ENCODE measurements around the gene QRSL1. TPM values are rescaled to one million over a fixed set of nuclear protein-coding genes. Genes with fewer than 3 reads are reported as not detected.
A peak's percentile ranks its signal among the peaks of the same experiment; 100 is the strongest.

QRSL1 gene
- total and polyA plus RNA-seq, 7 donors: 8.3 to 15.6 (median 9.4) TPM

DNA sequence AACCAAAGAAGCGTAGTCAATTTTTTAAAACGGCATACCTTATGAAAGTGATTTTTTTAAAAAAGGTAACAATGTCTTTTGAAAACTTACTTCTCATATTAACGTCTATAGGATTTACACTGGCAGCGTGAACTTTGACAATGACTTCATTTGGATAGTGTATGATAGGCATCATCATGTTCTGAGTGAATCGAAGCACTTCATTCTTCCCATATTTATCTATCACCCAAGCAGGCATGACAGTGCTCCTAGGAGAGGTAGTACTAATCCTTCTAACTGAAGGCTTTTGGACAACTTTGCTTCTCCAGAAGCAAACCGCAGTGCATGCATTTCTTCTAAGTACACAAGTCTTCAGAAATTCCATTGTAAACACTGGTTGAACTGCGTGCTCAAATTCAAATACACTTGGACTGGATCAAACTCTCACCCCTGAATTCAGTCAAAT is 698 bp upstream of the QRSL1 start:
- Histone ChIP-seq H3K36me3 (no peaks in the 10 kb centered on the region), H3K4me1 (peaks cover 0 to 20% (median 14%) of the 10 kb centered on the region in 4 donors), H3K4me3 (peak overlapping the region; percentile 72 to 91 (median 77)), H3K27me3 (no peaks in the 10 kb centered on the region), H3K9me3 (no peaks in the 10 kb centered on the region), H3K27ac (peak overlapping the region; percentile 75 to 87 (median 83))
- intact Hi-C loops (cut with DNase I): no loop called here
- no peak for DNase-seq
- WGBS, 2 donors: 11 to 23% methylated on average over 7 of the region's 7 CpGs
- TF ChIP-seq POLR2A (IDR thresholded peaks at IDR 0.05) (no peak), EP300 (IDR thresholded peaks at IDR 0.05) (no peak), POLR2AphosphoS5 (IDR thresholded peaks at IDR 0.05) (no peak)
- TF ChIP-seq, protein P1, sequence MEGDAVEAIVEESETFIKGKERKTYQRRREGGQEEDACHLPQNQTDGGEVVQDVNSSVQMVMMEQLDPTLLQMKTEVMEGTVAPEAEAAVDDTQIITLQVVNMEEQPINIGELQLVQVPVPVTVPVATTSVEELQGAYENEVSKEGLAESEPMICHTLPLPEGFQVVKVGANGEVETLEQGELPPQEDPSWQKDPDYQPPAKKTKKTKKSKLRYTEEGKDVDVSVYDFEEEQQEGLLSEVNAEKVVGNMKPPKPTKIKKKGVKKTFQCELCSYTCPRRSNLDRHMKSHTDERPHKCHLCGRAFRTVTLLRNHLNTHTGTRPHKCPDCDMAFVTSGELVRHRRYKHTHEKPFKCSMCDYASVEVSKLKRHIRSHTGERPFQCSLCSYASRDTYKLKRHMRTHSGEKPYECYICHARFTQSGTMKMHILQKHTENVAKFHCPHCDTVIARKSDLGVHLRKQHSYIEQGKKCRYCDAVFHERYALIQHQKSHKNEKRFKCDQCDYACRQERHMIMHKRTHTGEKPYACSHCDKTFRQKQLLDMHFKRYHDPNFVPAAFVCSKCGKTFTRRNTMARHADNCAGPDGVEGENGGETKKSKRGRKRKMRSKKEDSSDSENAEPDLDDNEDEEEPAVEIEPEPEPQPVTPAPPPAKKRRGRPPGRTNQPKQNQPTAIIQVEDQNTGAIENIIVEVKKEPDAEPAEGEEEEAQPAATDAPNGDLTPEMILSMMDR (IDR thresholded peaks at IDR 0.05): no peak

GRCh38 chr6:106629859-106630163 is 433 bp downstream of the QRSL1 start:
- WGBS, 2 donors: 1% methylated on average over 14 of the region's 14 CpGs
- H3K27ac ChIP-seq: peak overlapping the region; percentile 75 to 87 (median 83)
- H3K9me3 ChIP-seq: no peaks in the 10 kb centered on the region
- no peak for TF ChIP-seq POLR2A (IDR thresholded peaks at IDR 0.05)
- TF ChIP-seq POLR2AphosphoS5 (IDR thresholded peaks at IDR 0.05): no peak
- TF ChIP-seq, protein P1 (IDR thresholded peaks at IDR 0.05): no peak
- TF ChIP-seq EP300 (IDR thresholded peaks at IDR 0.05): no peak
- no peaks in the 10 kb centered on the region for H3K27me3 ChIP-seq
- peak overlapping the region; percentile 72 to 91 (median 77) for H3K4me3 ChIP-seq
- peaks cover 0 to 20% (median 14%) of the 10 kb centered on the region in 4 donors for H3K4me1 ChIP-seq
- intact Hi-C loops (cut with DNase I): no loop called here
- H3K36me3 ChIP-seq: no peaks in the 10 kb centered on the region
- no peak for DNase-seq

DNA sequence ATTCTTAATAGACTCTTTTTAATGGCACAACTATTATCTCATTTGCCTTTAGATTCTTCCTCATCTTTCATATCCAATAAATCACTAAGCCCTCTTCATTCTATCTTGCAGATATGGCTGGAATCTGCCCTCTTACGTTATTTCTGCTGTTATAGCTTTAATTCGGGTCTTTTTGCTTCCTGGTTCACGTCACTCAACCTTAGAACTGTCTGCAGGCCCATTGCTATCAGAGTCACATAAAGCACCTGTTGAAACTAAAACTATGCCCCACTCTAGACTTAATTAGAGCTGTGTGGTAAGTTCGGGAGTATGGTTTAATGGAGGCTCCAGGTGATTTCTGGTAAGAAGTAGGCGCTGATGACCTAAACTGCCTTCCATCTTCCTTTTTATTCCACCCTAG is 988 bp downstream of the QRSL1 start:
- TF ChIP-seq POLR2A (IDR thresholded peaks at IDR 0.05): no peak
- TF ChIP-seq POLR2AphosphoS5 (IDR thresholded peaks at IDR 0.05): no peak
- TF ChIP-seq, protein P1 (IDR thresholded peaks at IDR 0.05): no peak
- no peak for TF ChIP-seq EP300 (IDR thresholded peaks at IDR 0.05)
- Histone ChIP-seq H3K27ac (no peak overlapping the region), H3K4me3 (peak overlapping the region; percentile 72 to 91 (median 77)), H3K36me3 (no peaks in the 10 kb centered on the region), H3K9me3 (no peaks in the 10 kb centered on the region), H3K4me1 (peaks cover 0 to 20% (median 14%) of the 10 kb centered on the region in 4 donors), H3K27me3 (no peaks in the 10 kb centered on the region)
- no peak for DNase-seq
- intact Hi-C loops (cut with DNase I): no loop called here
- WGBS, 2 donors: 22 to 40% methylated on average over 5 of the region's 5 CpGs

DNA sequence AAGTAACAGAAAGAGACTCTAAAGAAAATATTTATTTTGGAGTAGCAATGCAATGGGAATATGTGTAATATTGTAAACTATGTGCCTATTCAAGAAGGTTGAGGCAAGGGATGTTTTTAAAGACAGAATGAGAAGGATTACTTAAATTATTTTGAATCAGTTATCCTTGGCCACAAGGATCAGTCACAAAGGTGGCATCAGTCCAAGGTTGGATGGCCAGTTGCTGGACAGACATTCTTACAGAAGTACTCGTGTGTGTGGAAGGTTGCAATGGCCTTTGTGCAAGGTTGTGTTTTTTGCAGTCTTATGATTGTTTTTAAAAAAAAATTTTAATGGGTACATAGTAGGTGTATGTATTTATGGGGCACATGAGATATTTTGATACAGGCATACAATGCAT is 2.0 kb downstream of the QRSL1 start:
- Histone ChIP-seq H3K4me1 (peaks cover 0 to 20% (median 14%) of the 10 kb centered on the region in 4 donors), H3K27ac (no peak overlapping the region), H3K4me3 (no peak overlapping the region), H3K9me3 (no peaks in the 10 kb centered on the region), H3K27me3 (no peaks in the 10 kb centered on the region), H3K36me3 (no peaks in the 10 kb centered on the region)
- TF ChIP-seq, protein P1 (IDR thresholded peaks at IDR 0.05): no peak
- TF ChIP-seq EP300 (IDR thresholded peaks at IDR 0.05) (no peak), POLR2AphosphoS5 (IDR thresholded peaks at IDR 0.05) (no peak), POLR2A (IDR thresholded peaks at IDR 0.05) (no peak)
- 88% methylated on average over 1 of the region's 1 CpG for WGBS, 2 donors
- DNase-seq: no peak
- intact Hi-C loops (cut with DNase I): no loop called here

DNA sequence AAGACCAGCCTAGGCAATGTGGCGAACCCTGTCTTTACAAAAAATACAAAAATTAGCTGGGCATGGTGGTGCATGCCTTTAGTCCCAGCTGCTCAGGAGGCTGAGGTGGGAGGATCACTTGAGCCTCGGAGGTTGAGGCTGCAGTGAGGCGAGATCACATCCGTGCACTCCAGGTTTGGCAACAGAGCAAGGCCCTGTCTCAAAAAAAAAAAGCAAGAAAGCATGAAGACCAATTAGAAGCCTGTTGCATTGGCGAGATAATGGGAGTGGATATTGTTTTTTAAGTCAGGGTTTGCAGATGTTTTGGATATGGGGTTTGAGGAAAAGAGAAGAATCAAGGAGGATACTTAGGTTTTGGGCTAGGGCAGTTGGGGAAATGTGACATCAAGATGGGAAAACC is 5.2 kb downstream of the QRSL1 start:
- TF ChIP-seq POLR2A (IDR thresholded peaks at IDR 0.05) (no peak), EP300 (IDR thresholded peaks at IDR 0.05) (no peak), POLR2AphosphoS5 (IDR thresholded peaks at IDR 0.05) (no peak)
- TF ChIP-seq, protein P1 (IDR thresholded peaks at IDR 0.05): no peak
- WGBS, 2 donors: 96 to 97% methylated on average over 5 of the region's 5 CpGs

More for the DNA sequence above, 5.2 kb downstream of the QRSL1 start:
- Histone ChIP-seq H3K4me1 (peaks cover 0 to 9% (median 6%) of the 10 kb centered on the region in 4 donors), H3K27me3 (no peaks in the 10 kb centered on the region), H3K36me3 (no peaks in the 10 kb centered on the region), H3K9me3 (no peaks in the 10 kb centered on the region), H3K27ac (no peak overlapping the region), H3K4me3 (no peak overlapping the region)
- no peak for DNase-seq
- intact Hi-C loops (cut with DNase I): no loop called here
